Neural crest cell (in vitro differentiated cells): ENCODE data around the gene GLCCI1. TPM values are rescaled to one million over a fixed set of nuclear protein-coding genes. Genes with fewer than 3 reads are reported as not detected.

Experiments used
- DNase-seq: peaks from one replicate; pipeline ENCODE4 v3.0.0; 2021; ENCODE audit warnings: low read depth, mixed read lengths, low spot score
- H3K27ac Mint-ChIP-seq: one replicate; pipeline ENCODE4 v1.8.0; 2021; ENCODE audit warnings: mild to moderate bottlenecking, mixed read lengths; ENCODE audit not compliant: unreplicated experiment
- H3K27me3 Mint-ChIP-seq: 2 replicates; pipeline ENCODE4 v1.8.0; 2021; ENCODE audit warnings: low read depth, mild to moderate bottlenecking, mixed read lengths
- H3K36me3 Mint-ChIP-seq: 2 replicates; pipeline ENCODE4 v1.8.0; 2021; ENCODE audit warnings: low read depth, mild to moderate bottlenecking, mixed read lengths
- H3K4me1 Mint-ChIP-seq: 2 replicates; pipeline ENCODE4 v1.8.0; 2021; ENCODE audit warnings: mixed read lengths
- H3K4me3 Mint-ChIP-seq: one replicate; pipeline ENCODE4 v1.8.0; 2021; ENCODE audit warnings: mild to moderate bottlenecking, mixed read lengths
- H3K9me3 Mint-ChIP-seq: 2 replicates; pipeline ENCODE4 v1.8.0; 2021; ENCODE audit warnings: mixed read lengths
- total RNA-seq: library from RNA; stranded (reverse); gene quantifications from 2 replicates; pipeline ENCODE4 v1.2.1, GENCODE V29; 2021
- TF ChIP-seq, protein P1 (sequence below): fragments of 200-600 bp; sonication (generic); conservative IDR thresholded peaks from 2 replicates; pipeline ENCODE4 v1.5.0; 2021; ENCODE audit warnings: antibody characterized with exemption, mild to moderate bottlenecking

GLCCI1 gene
- total RNA-seq, 1 donor from 2014 or later, result 29.2 TPM

DNA sequence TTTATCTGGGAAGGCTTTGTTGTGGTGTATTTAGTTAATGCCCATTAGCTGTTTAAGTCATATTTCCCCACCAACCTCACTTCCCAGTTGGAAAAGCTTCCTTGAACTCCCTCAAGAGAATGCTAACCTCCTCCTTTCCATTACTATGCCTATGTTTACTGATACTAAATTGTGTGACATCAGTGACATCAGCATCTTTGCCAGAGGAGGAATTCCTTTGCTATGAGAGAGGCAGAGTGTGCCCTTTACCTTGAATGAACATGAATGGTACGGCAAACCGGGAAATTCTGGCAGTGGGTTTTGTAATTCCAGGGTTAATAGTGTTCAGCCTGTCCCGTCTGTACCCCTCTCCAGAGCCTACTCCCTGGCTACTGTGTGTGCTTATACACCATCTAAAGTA is 22.1 kb upstream of the GLCCI1 start:
- H3K4me3 Mint-ChIP-seq, result no peak overlapping the region
- no peaks in the 10 kb centered on the region for H3K36me3 Mint-ChIP-seq

DNA sequence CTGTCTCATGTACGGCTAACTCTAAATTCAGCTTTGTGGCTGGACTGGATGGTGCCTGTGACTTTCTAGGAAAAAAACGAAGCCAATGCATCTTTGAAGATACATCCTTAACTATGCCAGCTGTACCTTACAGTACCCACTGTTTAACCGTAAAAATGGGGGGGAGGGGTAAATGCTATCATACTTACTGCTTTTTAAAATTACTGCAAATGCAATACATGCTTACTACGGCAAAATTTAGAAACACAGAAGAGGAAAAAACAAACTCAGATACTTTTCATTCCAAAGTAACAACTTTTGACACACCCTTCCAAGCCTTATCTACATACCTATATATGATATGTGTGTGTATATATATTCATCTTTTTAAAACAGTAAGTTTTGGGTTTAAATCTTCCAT is 20.4 kb upstream of the GLCCI1 start:
- H3K9me3 Mint-ChIP-seq, result peaks cover 2% of the 10 kb centered on the region

More for the DNA sequence above, 22.1 kb upstream of the GLCCI1 start:
- Mint-ChIP-seq H3K9me3 (peaks cover 2% of the 10 kb centered on the region), H3K27ac (no peak overlapping the region), H3K4me1 (no peaks in the 10 kb centered on the region), H3K27me3 (no peaks in the 10 kb centered on the region)
- TF ChIP-seq, protein P1, sequence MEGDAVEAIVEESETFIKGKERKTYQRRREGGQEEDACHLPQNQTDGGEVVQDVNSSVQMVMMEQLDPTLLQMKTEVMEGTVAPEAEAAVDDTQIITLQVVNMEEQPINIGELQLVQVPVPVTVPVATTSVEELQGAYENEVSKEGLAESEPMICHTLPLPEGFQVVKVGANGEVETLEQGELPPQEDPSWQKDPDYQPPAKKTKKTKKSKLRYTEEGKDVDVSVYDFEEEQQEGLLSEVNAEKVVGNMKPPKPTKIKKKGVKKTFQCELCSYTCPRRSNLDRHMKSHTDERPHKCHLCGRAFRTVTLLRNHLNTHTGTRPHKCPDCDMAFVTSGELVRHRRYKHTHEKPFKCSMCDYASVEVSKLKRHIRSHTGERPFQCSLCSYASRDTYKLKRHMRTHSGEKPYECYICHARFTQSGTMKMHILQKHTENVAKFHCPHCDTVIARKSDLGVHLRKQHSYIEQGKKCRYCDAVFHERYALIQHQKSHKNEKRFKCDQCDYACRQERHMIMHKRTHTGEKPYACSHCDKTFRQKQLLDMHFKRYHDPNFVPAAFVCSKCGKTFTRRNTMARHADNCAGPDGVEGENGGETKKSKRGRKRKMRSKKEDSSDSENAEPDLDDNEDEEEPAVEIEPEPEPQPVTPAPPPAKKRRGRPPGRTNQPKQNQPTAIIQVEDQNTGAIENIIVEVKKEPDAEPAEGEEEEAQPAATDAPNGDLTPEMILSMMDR, result no peak
- DNase-seq, result no peak

DNA sequence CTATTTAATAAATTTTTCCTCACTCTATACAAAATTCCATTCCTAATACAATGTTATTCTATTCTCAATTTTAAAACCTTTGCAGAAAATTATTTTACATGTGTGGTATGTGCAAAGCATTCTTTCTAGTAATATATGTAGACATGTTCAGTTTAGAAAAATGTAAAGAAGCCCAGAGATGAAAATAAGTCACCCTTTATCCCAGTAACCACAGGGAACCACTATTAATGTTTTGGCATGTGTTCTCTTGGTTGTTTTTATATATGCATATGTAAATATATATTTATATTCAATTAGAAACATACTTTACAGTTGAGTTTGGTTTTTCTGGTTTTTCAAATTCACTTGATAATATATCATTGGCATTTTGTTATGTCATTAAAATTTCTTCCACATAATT is 14.8 kb upstream of the GLCCI1 start:
- Mint-ChIP-seq H3K27me3 (no peaks in the 10 kb centered on the region), H3K9me3 (peaks cover 2% of the 10 kb centered on the region), H3K36me3 (no peaks in the 10 kb centered on the region), H3K4me3 (no peak overlapping the region), H3K27ac (no peak overlapping the region), H3K4me1 (no peaks in the 10 kb centered on the region)
- no peak for DNase-seq
- TF ChIP-seq, protein P1, result no peak

More for the DNA sequence above, 20.4 kb upstream of the GLCCI1 start:
- H3K4me1 Mint-ChIP-seq, result no peaks in the 10 kb centered on the region
- no peak overlapping the region for H3K4me3 Mint-ChIP-seq
- no peak overlapping the region for H3K27ac Mint-ChIP-seq
- no peaks in the 10 kb centered on the region for H3K27me3 Mint-ChIP-seq
- TF ChIP-seq, protein P1, result no peak
- DNase-seq, result no peak
- no peaks in the 10 kb centered on the region for H3K36me3 Mint-ChIP-seq

DNA sequence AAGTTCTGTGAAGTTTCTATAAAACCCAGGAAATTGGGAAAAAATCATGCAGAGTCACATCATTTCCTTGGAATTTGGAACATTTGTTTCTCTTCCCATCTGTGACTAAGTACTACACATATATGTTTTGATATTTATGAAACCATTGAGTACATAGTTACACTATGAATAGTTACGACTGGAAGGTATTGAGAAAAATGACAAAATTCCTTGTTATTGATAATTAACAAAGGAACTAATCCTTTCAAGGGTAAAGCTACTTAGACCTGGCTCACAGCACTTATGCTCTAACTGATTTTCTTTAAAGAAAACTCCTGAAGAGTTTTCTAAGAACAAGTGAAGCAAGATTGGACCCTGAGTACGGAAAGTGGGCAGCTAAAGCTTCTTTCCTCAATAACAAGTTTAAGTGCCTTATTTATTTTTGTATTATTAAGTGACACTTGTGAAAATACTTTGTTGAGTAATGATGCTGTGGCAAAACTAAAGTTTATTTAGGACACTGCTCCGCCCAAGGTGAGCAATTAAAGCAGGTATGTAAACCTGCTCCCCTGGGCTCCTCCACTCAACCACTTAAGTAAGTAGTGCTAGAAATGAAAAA is 12.0 kb upstream of the GLCCI1 start:
- H3K27ac Mint-ChIP-seq, result no peak overlapping the region
- H3K27me3 Mint-ChIP-seq, result no peaks in the 10 kb centered on the region
- H3K4me1 Mint-ChIP-seq, result no peaks in the 10 kb centered on the region
- H3K36me3 Mint-ChIP-seq, result no peaks in the 10 kb centered on the region
- no peak overlapping the region for H3K4me3 Mint-ChIP-seq
- DNase-seq, result no peak
- TF ChIP-seq, protein P1, result no peak
- H3K9me3 Mint-ChIP-seq, result no peaks in the 10 kb centered on the region

DNA sequence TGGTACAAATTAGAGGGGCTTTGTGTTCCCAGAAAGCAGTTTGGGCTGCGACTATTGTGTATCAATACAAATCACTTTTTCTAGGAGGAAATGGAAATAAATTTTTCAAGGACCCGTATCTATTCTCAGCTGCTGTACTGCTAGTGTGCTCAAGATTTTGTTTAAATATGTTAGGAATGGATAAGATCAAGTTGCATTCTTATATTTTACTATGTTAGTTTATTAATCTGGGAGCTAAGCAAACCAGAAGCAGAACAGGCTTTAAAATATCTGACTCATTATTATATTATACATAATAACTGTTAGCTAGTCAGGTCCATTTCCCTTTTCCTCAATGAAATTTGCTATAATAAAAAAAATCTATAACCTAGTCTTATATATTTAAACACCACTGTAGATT is 11.1 kb upstream of the GLCCI1 start:
- Mint-ChIP-seq H3K4me3 (no peak overlapping the region), H3K27me3 (no peaks in the 10 kb centered on the region), H3K4me1 (no peaks in the 10 kb centered on the region), H3K36me3 (no peaks in the 10 kb centered on the region), H3K9me3 (no peaks in the 10 kb centered on the region), H3K27ac (no peak overlapping the region)
- no peak for DNase-seq
- TF ChIP-seq, protein P1, result no peak
